ENCODE data around the gene DKK3. TPM values are rescaled to one million over a fixed set of nuclear protein-coding genes. Genes with fewer than 3 reads are reported as not detected.
A peak's percentile ranks its signal among the peaks of the same experiment; 100 is the strongest.

The DKK3 gene
- total and polyA plus RNA-seq, 7 donors: 2.8 to 10.5 (median 4.1) TPM

GRCh38 chr11:11993839-11994238, 14.6 kb downstream of the DKK3 start:
- Histone ChIP-seq H3K27ac (no peak overlapping the region), H3K27me3 (ENCODE audit: insufficient read depth in 3 of 3, low read length in 2 of 3) (peaks cover 0 to 6% (median 2%) of the 10 kb centered on the region in 3 donors), H3K36me3 (ENCODE audit: insufficient read depth in 1 of 2, low read depth in 1 of 2) (no peaks in the 10 kb centered on the region), H3K4me1 (no peaks in the 10 kb centered on the region), H3K9me3 (no peaks in the 10 kb centered on the region), H3K4me3 (no peak overlapping the region)
- TF ChIP-seq CTCF (IDR thresholded peaks at IDR 0.05): no peak
- intact Hi-C loops (cut with DNase I): no loop called here
- WGBS, 3 donors: 78 to 84% (median 82%) methylated on average over 8 of the region's 8 CpGs
- DNase-seq: no peak
- peak in 3 of 4 donors; percentile 49 to 72 (median 64) for ATAC-seq

- Histone ChIP-seq H3K27me3 (ENCODE audit: insufficient read depth in 3 of 3, low read length in 2 of 3) (peaks cover 0 to 2% (median 0%) of the 10 kb centered on the region in 3 donors), H3K9me3 (no peaks in the 10 kb centered on the region), H3K4me3 (no peak overlapping the region), H3K27ac (no peak overlapping the region), H3K36me3 (ENCODE audit: insufficient read depth in 1 of 2, low read depth in 1 of 2) (no peaks in the 10 kb centered on the region), H3K4me1 (no peaks in the 10 kb centered on the region)
- TF ChIP-seq CTCF (IDR thresholded peaks at IDR 0.05): no peak
- intact Hi-C loops (cut with DNase I): no loop called here
- WGBS, 3 donors: 90 to 93% (median 91%) methylated on average over 6 of the region's 6 CpGs
- ATAC-seq (no peak), DNase-seq (no peak)
Observed at GRCh38 chr11:11992257-11993212, 15.9 kb downstream of the DKK3 start.

GRCh38 chr11:11989774-11990744, 18.4 kb downstream of the DKK3 start:
- 79 to 80% (median 79%) methylated on average over 8 of the region's 8 CpGs for WGBS, 3 donors
- intact Hi-C loops (cut with DNase I): no loop called here
- Histone ChIP-seq H3K36me3 (ENCODE audit: insufficient read depth in 1 of 2, low read depth in 1 of 2) (no peaks in the 10 kb centered on the region), H3K4me3 (no peak overlapping the region), H3K27ac (no peak overlapping the region), H3K4me1 (no peaks in the 10 kb centered on the region), H3K9me3 (no peaks in the 10 kb centered on the region), H3K27me3 (ENCODE audit: insufficient read depth in 3 of 3, low read length in 2 of 3) (peaks cover 0 to 2% (median 0%) of the 10 kb centered on the region in 3 donors)
- no peak for ATAC-seq
- TF ChIP-seq CTCF (IDR thresholded peaks at IDR 0.05): no peak
- DNase-seq: no peak

GRCh38 chr11:11988681-11989261, 19.7 kb downstream of the DKK3 start:
- ATAC-seq (no peak), DNase-seq (no peak)
- WGBS, 3 donors: 78 to 88% (median 85%) methylated on average over 5 of the region's 5 CpGs
- no peak overlapping the region for H3K4me3 ChIP-seq
- intact Hi-C loops (cut with DNase I): no loop called here
- no peaks in the 10 kb centered on the region for H3K9me3 ChIP-seq
- no peaks in the 10 kb centered on the region for H3K4me1 ChIP-seq
- no peak overlapping the region for H3K27ac ChIP-seq
- TF ChIP-seq CTCF (IDR thresholded peaks at IDR 0.05): no peak
- H3K36me3 ChIP-seq (ENCODE audit: insufficient read depth in 1 of 2, low read depth in 1 of 2): no peaks in the 10 kb centered on the region
- H3K27me3 ChIP-seq (ENCODE audit: insufficient read depth in 3 of 3, low read length in 2 of 3): peaks cover 0 to 2% (median 0%) of the 10 kb centered on the region in 3 donors
